Tibial nerve (tissue), 4 donors: ENCODE measurements around the gene CORIN.

Experiments used
- CTCF ChIP-seq, 5 experiments: fragments of 200-600 bp in 3 of 5; fragments of 450-650 bp in 2 of 5; sonication (generic) in 3 of 5; IDR thresholded peaks; one replicate each; pipeline ENCODE4 v1.5.1; 2016 to 2019; ENCODE audit warnings: antibody characterized with exemption in 5 of 5, mild to moderate bottlenecking in 3 of 5, moderate library complexity in 2 of 5
- EP300 ChIP-seq, 2 donors: sonication (generic); formaldehyde crosslinking; IDR thresholded peaks; one replicate each; pipeline ENCODE4 v1.6.1; 2017; ENCODE audit warnings: antibody characterized with exemption in 2 of 2, mild to moderate bottlenecking in 1 of 2
- POLR2A ChIP-seq, 2 donors: fragments of 450-650 bp; IDR thresholded peaks; one replicate each; pipeline ENCODE4 v1.6.1; 2017; ENCODE audit warnings: antibody characterized with exemption in 2 of 2, mild to moderate bottlenecking in 2 of 2, moderate library complexity in 2 of 2

- no peak for TF ChIP-seq CTCF (IDR thresholded peaks at IDR 0.05)
- no peak for TF ChIP-seq POLR2A (IDR thresholded peaks at IDR 0.05)
- TF ChIP-seq EP300 (IDR thresholded peaks at IDR 0.05) = no peak
These were observed 88.8 kb downstream of the CORIN start for GRCh38 chr4:47749060-47749459.
